ENCODE data around the gene ABCF2.
A peak's percentile ranks its signal among the peaks of the same experiment; 100 is the strongest.

The ABCF2 gene

GRCh38 chr7:151240942-151241754 lies 14.1 kb upstream of the ABCF2 start:
- DNase-seq, result no peak

GRCh38 chr7:151240536-151240935 lies 13.5 kb upstream of the ABCF2 start:
- DNase-seq, result no peak

DNA sequence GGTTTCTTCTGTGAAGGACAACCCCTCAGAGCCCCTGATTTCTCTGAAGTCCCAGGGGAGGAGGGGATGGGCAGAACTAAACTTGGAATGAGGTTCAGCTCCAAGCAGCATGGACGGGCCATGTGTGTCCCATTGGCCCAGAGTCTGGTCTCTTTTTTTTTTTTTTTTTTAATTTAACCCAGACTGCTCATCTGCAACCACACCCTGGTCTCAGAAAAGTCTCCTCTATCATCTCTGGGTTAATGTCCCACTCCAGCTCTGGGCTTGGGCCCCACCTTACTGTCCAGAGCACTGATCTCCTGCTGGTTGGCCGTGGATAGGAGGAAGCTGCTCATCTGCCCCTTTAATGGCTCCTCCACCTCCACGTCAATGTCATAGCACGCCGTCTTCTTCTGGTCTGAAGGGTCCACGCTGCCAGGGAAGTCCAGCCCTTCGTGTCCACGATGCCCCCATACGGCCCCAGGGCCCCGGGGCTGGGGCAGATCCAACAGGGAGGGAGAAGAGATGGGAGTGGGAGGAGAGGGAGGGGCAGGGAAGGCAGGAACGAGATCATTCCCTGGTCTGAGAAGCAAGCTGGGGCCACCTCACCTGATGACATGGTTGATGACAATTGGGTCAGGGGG lies 12.9 kb upstream of the ABCF2 start:
- DNase-seq, result no peak

- DNase-seq, result no peak
Measured at GRCh38 chr7:151238924-151239836, 12.2 kb upstream of the ABCF2 start.

GRCh38 chr7:151238190-151238810 lies 11.3 kb upstream of the ABCF2 start:
- DNase-seq, result no peak

DNA sequence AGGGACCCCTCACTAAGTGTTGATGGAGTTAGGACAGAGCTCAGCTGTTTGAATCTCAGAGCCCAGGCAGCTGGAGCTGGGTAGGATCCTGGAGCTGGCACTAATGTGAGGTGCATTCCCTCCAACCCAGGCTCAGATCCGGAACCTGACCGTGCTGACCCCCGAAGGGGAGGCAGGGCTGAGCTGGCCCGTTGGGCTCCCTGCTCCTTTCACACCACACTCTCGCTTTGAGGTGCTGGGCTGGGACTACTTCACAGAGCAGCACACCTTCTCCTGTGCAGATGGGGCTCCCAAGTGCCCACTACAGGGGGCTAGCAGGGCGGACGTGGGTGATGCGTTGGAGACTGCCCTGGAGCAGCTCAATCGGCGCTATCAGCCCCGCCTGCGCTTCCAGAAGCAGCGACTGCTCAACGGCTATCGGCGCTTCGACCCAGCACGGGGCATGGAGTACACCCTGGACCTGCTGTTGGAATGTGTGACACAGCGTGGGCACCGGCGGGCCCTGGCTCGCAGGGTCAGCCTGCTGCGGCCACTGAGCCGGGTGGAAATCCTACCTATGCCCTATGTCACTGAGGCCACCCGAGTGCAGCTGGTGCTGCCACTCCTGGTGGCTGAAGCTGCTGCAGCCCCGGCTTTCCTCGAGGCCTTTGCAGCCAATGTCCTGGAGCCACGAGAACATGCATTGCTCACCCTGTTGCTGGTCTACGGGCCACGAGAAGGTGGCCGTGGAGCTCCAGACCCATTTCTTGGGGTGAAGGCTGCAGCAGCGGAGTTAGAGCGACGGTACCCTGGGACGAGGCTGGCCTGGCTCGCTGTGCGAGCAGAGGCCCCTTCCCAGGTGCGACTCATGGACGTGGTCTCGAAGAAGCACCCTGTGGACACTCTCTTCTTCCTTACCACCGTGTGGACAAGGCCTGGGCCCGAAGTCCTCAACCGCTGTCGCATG lies 10.5 kb upstream of the ABCF2 start:
- DNase-seq, result no peak

DNA sequence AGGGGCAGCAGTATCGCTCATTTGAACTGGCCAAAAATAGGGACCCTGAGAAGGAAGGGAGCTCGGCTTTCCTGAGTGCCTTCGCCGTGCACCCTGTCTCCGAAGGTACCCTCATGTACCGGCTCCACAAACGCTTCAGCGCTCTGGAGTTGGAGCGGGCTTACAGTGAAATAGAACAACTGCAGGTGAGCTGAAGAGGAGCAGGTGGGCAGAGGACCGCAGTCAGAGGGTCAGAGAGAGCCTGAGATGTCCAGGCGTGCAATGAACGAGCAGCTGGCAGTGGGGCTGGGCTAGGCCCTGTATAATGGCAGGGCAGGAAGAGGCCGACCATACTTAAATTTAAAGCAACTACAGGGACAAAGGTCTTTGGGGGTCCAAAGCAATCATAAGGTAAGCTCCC lies 9.4 kb upstream of the ABCF2 start:
- DNase-seq, result no peak

- no peak for DNase-seq
Measured at GRCh38 chr7:151235091-151235787, 8.2 kb upstream of the ABCF2 start.

GRCh38 chr7:151233804-151234203 lies 6.8 kb upstream of the ABCF2 start:
- no peak for DNase-seq

DNA sequence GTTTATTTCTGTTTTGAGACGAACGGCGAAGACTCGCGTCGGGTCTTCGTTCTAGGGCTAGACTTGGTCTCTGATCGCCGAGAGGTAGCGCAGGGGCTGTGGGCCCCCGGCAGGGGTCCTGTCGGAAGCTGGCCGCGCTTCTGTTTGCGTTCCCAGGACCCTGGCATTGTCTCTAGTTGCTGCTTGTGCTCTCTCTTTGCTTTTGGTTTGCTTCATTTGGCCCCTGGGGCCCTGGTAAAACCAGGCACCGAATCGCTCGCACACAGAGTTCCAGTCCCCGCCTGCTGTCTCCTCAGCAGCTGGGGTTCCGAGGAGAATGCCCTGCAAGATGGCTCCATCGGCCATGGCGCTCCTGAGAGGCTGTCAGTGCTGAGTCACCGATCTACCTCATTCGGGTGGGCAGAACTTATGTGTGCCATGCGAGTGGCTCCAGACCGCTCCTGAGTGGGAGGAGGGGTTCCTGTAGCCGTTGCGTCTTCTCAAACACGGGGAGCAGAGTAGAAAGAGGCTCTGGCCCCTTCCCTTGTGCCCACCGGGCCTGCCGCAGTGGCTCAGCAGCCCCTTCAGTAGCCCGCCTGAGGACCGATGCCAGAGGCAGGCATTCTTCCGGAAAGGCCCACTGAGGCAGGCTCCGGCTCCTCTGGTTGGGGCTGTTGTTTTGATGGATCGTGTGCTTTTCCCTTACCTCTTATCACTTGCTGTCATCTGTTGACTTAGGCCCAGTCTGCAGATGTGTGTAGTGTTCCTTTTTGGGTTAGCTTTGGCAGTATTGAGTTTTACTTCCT lies 6.1 kb upstream of the ABCF2 start:
- peak; percentile 88 for DNase-seq

- DNase-seq, result peak; percentile 94
Measured at GRCh38 chr7:151232091-151232916, 5.3 kb upstream of the ABCF2 start, which contains the start of gene CHPF2. Gene CHPF2, plus strand, starts transcription at chr7:151232483. Its CDS starts 1,529 bp downstream, at chr7:151234012.

DNA sequence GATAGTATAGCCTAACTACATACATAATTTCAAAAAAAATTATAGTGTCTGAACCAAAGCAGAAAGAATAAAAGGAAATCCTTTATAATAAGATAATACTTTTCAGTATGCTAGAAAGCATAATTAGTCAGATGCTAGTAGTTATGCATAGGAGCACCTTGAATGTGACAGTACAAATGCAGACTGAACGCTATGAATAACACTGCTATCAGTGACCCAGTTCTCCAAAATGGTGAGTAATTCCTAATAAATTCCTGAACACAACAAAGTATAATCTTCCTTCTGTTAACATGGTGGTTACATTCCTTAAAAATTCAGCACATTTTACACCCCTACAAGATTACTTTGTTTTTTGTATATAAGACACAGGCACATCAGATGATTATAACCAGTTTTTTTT lies 4.1 kb upstream of the ABCF2 start:
- no peak for DNase-seq

GRCh38 chr7:151229249-151229648 lies 2.2 kb upstream of the ABCF2 start:
- DNase-seq, result no peak

- DNase-seq, result no peak
Measured at GRCh38 chr7:151228024-151228866, 1.2 kb upstream of the ABCF2 start.

- no peak for DNase-seq
Measured at GRCh38 chr7:151226560-151226874, 488 bp downstream of the ABCF2 start.

GRCh38 chr7:151225948-151226510 lies 976 bp downstream of the ABCF2 start:
- DNase-seq, result no peak

GRCh38 chr7:151223728-151224127 lies 3.3 kb downstream of the ABCF2 start:
- DNase-seq, result no peak

DNA sequence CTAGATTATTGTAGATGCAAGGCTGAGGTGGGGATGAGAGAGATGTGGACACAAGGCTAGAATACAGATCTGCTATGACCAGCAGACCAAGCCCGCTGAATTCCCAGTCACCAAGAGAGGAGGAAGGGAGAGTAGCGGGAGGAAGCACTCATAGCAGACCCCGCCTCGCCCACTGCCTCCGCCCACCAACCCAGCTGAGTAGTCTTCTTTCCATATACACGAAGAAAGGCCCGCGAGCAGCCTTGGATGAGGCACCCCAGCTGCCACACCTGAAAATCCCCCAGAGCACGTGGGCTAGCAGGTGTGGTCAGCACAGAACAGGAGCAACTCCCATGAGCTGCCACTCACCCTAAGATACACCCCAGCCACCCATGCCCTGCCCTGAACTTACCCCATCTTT lies 8.8 kb downstream of the ABCF2 start:
- DNase-seq, result no peak

Data from activated CD8-positive, alpha-beta memory T cell treated with anti-CD3 and anti-CD28 coated beads for 24 hours (primary cell).